Muscle of back (tissue), 11 donors: ENCODE measurements around the gene NOX5. TPM values are rescaled to one million over a fixed set of nuclear protein-coding genes. Genes with fewer than 3 reads are reported as not detected.
"Not testable (repeated sequence)": the region's sequence is repeated elsewhere in the genome, so short reads cannot be mapped to it uniquely, and the experiment has no call there.

Experiments used
- DNase-seq, 3 donors: peaks; one replicate each; pipeline versions ENCODE4 v3.0.0 to v3.0.0-alpha.2; 2013
- polyA plus RNA-seq, 10 donors: library from polyadenylated mRNA; unstranded; fragments of 120-200 nt; gene quantifications; one replicate each; pipeline ENCODE4 v1.2.1, GENCODE V29; 2013; ENCODE audit not compliant: insufficient read length in 10 of 10

Gene NOX5
- polyA plus RNA-seq, 10 donors, result 0.11 to 0.52 (median 0.24) TPM

DNA sequence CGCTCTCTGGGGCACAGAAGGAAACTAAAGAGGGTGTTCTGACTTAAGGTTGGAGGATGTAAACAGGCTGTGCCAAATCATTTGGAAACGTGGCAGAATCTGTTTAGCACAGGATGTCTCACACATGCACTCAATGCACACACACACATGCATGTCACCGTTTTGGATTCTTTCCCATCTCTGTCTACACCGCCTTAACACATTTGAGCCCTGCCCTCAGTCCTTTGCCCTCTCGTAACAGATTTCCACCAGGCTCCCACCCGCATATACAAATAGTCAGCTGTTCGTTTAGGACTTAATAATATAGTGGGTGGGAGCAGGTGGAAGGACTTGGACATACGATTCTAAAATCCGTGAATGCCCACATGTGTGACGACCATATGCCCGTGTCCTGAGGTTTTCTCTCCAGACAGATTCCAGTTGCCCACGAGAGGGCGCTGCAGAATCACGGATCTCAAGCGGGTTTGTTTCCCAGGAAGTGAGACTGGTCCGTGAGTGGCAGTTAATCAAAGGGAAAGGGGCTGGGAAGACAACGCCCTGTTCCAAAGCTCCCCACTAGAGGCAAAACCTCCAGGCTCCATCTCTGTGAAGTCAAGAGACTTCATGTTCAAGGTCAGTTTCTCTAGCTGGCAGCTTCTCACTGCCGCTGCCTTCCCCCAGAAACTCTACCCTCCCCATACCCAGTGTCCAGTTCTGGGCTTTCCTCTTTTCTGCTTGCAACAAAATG, 44.5 kb downstream of the NOX5 start:
- peak; percentile 89 to 93 (median 91) for DNase-seq

DNA sequence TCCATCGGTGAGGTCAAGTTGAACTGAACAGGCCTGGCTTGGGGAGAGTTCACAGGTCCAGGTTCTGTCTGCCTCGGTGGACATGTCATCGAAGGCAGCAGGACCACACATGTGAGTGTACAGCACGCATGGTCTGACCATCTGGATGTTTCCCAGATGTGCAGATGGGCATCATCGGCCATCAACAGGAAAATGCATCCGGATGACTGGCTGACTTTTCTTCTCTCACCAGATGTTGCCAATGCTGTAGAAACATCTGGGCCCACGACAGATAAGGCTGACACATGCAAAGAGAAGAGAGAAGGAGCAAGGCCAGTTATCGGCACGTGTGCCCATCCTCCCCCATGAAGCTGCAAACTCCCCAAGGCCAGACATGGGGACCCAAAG, 45.1 kb downstream of the NOX5 start:
- no peak for DNase-seq

DNA sequence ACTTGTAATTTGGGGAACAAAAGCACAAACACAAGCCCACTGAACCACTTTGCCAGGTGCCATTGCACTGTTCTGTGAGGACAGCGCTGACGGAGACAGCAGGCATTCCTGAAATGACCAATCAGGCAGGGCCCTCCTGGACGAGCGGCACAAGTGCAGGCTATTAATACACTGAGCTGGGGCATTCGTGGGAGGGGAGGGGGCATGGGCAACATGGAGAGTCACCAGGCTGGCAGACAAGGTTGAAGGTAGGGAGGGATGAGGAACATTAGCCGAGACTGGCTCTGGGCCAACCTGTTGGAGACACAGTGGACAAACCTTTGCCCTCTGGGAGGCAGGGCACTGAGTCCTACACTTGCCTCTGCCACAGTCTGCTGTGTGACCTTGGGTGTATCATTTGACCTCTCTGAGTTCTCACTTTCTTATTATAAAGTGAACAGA, 45.6 kb downstream of the NOX5 start:
- DNase-seq, result peak; percentile 32 to 43 (median 43)

DNA sequence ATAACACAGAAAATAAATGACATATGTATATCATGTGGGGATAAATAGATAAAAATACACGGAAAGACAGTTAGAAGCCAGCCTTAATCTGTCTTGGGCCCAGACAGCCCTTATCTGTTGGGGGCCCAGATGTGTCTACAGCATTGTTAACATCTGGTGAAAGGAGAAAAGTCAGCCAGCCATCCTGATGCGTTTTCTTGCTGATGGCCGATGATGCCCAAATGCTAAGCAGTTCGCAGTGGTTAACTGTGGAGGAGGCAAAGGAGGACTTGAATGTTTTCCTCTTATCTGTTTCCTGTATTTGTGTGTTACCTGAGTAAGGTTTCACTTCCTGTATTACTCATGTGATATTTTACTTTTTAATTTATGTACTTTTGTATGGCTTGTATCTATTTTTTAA, 46.2 kb downstream of the NOX5 start:
- DNase-seq, result no peak

DNA sequence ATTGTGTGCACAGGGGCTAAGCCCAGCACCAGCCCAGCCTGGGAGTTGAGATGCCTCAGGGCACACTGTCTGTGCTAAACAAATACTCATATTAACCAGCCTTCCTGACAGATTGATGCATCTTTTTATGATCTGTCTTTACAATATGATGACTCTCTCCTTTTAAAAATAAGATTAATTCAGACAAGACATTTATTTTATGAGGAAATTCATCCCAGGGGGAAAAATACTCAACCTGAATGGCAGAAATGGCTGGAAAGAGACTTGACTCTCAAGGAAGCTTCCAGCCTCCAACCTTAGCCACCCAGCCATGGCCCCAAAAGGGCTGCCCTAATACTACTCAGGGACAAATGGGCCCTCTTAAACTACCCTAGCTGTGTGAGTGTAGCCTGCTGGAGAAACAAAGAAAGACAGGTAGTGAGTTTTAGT, 46.9 kb downstream of the NOX5 start:
- DNase-seq, result no peak

DNA sequence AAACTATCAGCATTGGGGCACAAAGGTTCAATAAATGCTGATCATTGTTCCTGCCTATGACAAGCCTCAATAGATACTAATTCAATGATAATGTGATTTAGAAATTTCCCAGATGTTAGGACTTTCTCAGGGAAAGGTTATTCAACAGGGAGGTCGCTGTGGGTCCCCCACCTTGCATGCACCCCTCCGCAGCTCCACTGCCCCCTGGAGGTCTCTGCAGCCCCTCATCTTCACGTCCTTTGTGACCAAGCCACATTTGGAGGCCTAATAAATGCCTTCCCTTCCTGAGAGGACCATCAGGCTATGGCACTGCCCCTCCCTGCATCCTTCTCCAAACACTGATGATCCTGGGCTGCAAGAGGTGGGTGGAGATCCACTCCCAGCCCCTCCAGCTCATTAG, 50.2 kb downstream of the NOX5 start:
- DNase-seq, result no peak

DNA sequence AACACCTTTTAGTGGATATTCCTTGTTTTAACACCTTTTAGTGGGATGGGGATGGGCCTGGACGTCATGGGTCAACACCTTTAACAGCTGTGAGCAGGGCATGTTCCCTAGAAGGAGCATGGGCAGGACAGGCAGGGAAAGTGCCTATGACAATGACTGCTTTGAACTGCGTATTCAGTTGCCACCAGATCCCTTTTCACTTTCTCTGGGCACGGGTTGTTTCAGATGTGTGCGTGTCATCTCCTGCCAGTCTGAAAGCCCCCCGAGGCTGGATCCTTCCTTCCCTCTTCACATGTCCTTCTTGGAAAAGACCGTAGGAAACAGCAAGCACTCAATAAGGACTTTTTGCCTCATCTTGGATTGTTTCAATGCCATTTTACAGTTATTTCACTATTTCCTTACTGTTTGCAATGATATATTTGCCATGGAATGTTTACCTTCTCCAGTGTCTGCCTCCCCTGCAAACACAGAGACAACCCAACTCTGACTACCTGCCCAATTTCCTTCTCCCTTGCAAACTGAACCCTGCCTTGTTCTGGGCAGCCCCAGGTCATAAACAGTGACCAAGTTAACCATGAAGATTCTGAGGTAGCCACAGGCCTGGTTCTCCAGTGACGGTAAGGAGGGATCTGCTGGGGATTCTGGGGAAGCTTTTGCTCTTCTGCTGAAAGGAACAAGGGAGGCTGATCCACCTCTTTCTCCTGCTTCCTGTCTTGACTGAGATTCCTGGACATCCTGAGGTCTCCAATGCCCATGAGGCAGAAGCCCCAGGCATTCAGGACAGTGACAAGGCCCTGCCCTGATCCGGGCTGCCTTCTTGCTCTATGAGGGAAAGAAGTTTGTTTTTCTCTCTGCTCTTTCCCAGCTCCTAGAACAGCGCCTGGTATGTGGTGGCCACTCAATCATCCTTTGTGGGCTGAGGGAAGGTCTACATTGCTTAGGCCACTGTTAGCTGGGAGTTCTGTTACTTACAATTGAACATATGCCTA, 51.8 kb downstream of the NOX5 start:
- no peak for DNase-seq

DNA sequence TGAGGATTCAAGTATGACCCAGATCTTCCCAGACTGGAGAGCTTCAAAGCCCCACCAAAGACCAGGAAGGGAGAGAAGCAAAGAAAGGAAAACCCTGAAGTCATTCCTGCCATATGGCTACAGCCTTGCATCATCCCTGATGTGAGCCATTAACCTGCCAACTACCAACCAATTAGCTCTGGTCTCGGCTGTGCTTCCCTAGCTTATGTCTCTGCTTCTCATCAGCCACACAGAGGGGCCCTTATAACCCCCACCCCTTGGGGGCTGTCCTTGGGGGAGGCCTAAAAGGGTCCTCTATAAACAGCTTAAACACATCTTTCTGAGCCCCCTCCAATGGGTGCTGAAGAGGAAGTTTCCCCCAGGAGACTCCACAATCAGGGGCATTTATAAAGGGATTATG, 52.8 kb downstream of the NOX5 start:
- DNase-seq, result no peak

DNA sequence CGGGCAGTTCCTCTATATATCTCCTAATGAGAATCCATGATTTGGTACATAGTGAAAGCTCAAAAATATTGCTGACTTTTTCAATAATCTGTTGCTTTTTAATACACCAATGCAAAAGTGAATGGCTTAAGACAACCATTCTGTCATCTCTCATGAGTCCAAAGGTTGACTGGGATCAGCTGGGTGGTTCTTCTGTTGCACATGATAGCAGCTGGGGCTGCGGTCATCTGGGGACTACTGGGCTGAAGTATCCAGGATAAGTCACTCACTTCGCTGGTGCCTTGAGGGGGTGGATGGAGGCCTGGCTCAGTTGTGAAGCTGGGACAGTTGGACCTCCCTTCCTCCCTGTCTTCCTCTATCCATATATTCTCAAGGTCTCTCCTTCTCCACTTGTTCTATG, 53.7 kb downstream of the NOX5 start:
- DNase-seq, result no peak

DNA sequence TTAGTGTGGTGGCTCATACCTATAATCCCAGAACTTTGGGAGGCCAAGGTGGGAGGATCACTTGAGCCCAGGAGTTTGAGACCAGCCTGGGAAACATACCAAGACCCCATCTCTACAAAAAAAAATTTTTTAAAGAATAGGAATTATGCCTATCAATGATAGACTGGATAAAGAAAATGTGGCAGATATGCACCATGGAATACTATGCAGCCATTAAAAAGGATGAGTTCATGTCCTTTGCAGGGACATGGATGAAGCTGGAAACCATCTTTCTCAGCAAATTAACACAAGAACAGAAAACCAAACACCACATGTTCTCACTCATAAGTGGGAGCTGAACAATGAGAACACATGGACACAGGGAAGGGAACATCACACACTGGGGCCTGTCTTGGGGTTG, 54.8 kb downstream of the NOX5 start:
- DNase-seq, result not testable (repeated sequence)

DNA sequence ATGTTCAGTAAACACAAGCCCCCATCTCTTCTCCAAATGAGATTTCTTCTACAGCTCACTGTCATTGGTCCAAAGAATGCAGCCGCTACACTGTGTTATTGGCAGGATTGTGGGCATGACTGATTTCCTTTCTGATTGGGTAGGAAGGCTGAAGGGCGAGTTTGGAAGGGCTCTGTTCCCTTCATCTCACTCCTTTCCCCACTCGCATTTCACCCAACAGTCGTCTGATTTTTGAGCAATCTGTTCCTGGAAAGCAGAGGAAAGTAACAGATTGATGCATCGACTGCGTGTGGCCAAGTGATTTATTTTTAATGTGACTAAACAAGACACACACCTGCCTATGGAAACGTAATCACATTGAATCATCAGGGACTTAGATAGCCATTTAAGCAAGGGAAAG, 55.5 kb downstream of the NOX5 start:
- no peak for DNase-seq

DNA sequence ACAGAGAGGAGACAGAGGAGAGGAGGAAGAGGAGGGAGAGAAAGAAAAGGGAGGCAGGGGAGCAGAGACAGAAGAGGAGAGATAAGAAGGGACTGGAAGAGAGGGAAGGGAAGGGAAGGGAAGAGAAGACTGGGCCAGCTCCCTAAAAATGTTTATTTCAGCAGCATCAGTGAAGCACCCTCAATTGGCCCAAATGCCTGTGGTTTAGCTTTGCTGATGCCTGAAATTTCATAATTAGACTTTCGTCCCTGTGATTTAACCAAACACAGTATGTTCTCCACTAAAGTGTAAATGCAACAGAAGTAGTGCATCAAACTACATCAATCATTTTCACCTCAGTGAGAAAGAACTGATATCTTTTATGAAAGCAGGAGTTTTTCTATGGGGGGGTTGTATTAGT, 55.9 kb downstream of the NOX5 start:
- no peak for DNase-seq

DNA sequence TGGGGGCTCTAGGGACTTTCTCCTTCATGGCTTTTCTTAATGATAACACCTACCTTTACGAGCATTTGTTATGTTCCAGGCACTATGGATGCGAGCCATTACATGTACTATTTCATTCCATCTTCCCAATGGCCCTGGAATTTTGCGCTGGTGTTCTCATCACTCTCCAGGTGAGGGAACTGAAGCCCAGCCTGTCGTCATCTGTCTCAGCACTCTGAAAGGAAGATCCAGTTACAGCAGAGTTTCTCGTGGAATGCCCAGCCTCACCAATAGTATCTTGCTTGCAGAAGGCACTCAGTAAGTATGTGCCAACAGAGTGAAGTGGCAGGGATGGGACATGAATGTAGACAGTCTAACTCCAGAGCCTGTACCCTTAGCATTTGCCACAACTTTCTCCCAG, 56.8 kb downstream of the NOX5 start:
- no peak for DNase-seq

DNA sequence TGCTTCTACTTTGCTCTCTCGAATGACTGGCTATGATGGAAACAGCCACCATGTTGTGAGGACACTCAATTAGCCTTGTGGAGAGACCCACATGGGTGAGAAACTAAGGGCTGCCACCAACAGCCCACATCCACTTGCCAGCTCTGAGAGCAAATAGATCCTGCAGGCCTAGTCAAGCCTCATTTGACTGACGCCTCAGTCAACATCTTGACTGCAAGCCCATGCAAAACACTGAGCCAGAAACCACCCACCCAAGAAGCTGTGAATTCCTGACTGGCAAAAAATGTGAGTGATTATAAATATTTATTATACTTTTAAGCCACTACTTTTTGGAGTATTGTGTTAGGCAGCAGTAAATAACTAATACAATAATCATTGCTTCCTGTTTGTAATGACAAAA, 58.4 kb downstream of the NOX5 start:
- DNase-seq, result no peak

DNA sequence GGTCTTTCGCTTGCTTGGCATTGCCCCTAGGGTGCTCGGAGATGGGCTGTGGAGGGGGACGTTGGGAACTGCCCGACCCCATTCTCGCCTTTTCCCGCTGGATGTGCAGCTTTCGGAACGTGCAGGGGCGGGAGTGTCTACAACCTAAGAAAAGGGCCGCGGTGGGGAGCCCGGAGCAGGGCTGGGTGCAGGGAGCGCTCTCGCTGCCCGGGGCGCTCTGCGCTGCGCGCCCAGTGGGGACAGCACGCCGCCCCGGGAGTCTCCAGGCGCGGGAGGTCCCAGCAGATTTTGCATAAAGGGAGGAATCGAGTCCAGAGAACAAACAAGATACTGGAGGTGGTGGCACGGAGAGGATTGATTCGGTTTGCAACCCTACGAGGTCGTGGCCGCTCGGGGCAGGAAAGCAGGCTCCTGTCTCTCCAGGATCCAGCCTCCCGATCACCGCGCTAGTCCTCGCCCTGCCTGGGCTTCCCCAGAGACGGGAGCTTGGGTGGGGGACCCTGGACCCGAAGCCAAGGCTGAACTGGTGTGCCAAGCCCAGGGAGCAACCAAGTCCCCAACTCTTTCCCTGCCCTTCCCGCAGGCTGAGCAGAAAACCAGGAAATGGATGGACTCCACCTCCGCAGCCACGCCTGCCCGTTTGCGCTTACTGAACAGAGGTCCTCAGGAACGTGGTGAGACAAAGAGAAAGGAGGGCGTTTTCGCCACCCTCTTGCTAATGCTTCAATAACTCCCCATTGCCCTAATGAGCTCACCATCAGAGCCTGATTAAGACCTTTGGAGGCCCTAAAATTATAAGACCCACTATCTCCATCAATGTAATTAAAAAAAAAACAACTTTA, 59.7 kb downstream of the NOX5 start:
- peak; percentile 49 to 90 (median 66) for DNase-seq

DNA sequence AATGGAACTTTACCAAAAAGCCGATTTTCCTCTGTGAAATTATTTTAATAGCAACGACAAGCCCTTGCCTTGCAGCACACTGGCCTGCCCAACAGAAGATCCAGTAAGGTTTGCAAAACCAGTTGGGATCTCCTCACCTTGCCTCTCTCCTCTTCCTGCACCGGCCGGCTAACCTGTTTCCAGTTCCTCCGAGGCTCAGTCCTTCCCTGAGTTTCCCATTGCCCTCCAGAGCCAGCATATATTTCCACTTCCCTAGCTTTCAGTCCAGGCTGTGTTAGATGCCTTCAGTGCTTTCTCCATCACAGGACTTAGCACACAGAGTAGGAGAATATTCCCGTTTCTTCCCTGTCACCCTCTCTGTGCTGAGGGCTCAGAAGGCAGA, 60.3 kb downstream of the NOX5 start:
- DNase-seq, result peak in 1 of 3 donors; percentile 48

DNA sequence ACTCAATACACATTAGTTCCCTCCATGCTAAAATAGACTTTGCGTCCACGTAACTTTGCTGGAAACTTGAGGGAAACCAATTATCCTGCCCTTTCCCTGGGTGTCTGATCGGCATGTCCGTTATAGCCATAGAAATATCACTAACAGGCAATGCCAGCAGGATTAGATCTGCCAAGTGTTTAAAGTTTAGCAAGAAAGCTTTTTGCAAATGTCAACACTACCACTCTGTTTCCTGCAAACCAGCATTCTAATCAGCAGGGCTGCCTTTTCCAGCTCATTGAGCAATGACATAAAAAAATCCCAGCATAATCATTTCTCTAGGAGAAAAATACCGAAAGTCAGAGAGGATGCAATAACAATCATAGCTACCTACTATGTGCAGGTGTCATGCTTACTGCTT, 60.9 kb downstream of the NOX5 start:
- no peak for DNase-seq

DNA sequence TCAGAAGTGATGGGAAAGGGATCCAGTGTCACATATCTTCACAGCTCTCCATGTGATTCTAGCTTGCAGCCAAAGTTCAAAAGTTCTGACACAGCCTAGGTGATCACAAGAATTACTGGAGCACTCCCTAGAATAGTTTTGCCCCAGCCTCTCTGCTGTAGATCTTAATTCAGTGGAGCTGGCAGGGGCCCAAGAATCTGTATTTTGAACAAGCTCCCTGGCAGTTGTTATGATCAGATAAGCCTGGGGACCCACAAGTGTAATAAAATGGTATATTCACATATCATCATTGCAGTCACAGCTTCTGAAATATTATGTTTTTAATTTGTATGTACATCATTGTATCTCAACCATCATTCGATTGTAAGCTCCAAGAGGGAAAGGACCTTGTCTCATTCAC, 62.3 kb downstream of the NOX5 start:
- no peak for DNase-seq

DNA sequence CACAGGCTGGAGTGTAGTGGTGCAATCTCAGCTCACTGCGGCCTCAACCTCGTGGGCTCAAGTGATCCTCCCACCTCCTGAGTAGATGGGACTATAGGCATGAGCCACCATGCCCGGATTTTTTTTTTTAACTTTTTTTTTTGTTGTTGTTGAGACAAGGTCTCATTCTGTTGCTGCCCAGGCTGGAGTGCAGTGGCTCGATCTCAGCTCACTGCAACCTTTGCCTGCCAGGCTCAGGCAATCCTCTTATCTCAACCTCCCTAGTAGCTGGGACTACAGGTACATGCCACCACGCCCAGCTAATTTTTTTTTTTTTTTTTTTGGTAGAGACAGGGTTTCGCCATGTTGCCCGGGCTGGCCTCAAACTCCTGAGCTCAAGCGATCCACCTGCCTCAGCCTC, 64.1 kb downstream of the NOX5 start:
- no peak for DNase-seq

DNA sequence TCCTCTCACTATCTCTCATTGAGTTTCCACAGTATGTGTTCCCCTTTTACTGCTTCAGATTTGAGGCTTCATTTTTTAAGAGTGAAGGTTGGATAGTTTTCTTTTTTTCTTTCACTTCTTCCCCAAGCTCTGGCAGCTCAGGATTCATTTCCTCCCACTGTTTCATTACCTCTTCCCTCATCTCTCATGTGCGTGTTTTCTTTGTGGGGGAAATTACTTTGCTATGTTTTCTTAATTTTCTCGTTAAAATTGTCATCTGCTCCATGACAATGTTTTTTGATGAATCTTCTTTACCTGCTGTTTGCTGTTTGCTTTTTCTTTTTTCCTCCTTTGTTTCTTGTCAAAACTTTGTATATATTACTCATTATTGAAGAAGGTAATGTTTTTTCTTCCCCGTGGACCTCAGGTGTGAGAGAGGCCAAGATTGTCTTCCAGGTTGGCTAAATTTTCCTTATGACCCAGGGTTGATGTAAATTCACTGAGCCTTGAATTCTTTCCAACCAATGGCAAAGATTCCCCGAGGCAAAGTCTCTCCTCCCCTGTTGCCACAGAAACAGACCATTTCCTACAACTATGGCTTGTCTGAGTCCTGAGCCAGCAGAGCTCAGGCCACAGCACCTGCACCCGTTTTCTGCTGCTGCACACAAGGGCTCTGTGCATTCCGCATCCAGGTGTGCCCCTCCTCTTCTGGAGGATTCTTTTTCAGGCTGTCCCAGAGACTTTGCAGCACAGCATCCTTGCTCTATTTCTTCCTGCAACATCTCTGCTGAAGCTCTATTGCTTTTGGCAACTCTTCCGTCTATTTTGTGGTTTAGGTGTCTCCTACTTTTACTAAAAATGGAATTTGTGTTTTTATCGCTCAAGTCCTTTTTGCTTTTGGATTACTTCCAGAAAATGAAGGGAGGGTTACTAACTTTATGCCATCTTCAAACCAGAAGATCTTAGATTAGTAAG, 66.1 kb downstream of the NOX5 start:
- DNase-seq, result peak in 2 of 3 donors; percentile 60 to 83
